HG02885 (cell line): ENCODE data around the gene MED29.

Experiments used
- ATAC-seq: cut with Tn5 transposase; IDR thresholded peaks from one replicate; pipeline ENCODE4 v1.9.1; 2021; ENCODE audit warnings: mild to moderate bottlenecking; ENCODE audit not compliant: unreplicated experiment, poor library complexity

MED29 gene

GRCh38 chr19:39449116-39449797 is 58.1 kb downstream of the MED29 start:
- ATAC-seq = no peak
